OCI-LY3 (cell line): ENCODE results near the gene REL.

Source experiments
- H2AFZ ChIP-seq: fragments of 200-600, 300-600 bp; shearing (Covaris generic); 2 replicates; pipeline ENCODE4 v1.6.0; 2014; ENCODE audit warnings: antibody characterized with exemption, low read depth, low read length
- H3K27ac ChIP-seq: fragments of 200-600, 300-600 bp; sonication (generic); 2 replicates; pipeline ENCODE4 v1.5.1; 2014; ENCODE audit warnings: mild to moderate bottlenecking, low read length, moderate library complexity, mixed read lengths
- H3K27me3 ChIP-seq: fragments of 200-600, 300-600 bp; sonication (generic); 2 replicates; pipeline ENCODE4 v1.6.1; 2014; ENCODE audit warnings: low read depth, low read length, mixed read lengths
- H3K36me3 ChIP-seq: fragments of 200-600, 300-600 bp; sonication (generic); replicated peaks from 2 replicates; pipeline ENCODE3; 2014; ENCODE audit warnings: low read depth, low read length, mixed read lengths
- H3K4me1 ChIP-seq: fragments of 300-600, 200-600 bp; sonication (generic); 2 replicates; pipeline ENCODE4 v1.6.1; 2014; ENCODE audit warnings: low read length, mixed read lengths
- H3K4me2 ChIP-seq: fragments of 200-600, 300-600 bp; sonication (generic); 2 replicates; pipeline ENCODE4 v1.6.1; 2014; ENCODE audit warnings: low read length, mixed read lengths
- H3K4me3 ChIP-seq: fragments of 300-600, 200-600 bp; sonication (generic); 2 replicates; pipeline ENCODE4 v1.5.1; 2014; ENCODE audit warnings: antibody characterized with exemption, mild to moderate bottlenecking, low read length, moderate library complexity
- H3K79me2 ChIP-seq: fragments of 300-600, 200-600 bp; shearing (Covaris generic); 2 replicates; pipeline ENCODE4 v1.6.1; 2014; ENCODE audit warnings: mild to moderate bottlenecking, low read length, mixed read lengths
- H3K9ac ChIP-seq: fragments of 300-600, 200-600 bp; shearing (Covaris generic); 2 replicates; pipeline ENCODE4 v1.6.0; 2014; ENCODE audit warnings: mild to moderate bottlenecking, low read length, moderate library complexity
- H3K9me3 ChIP-seq: fragments of 200-600, 300-600 bp; shearing (Covaris generic); 2 replicates; pipeline ENCODE4 v1.6.1; 2014; ENCODE audit warnings: low read length, mixed read lengths; ENCODE audit not compliant: insufficient read depth
- H4K20me1 ChIP-seq: fragments of 200-600, 300-600 bp; sonication (generic); 2 replicates; pipeline ENCODE4 v1.6.1; 2016; ENCODE audit warnings: low read length, mixed read lengths; ENCODE audit not compliant: insufficient read depth
- CTCF ChIP-seq: fragments of 200-600, 300-600 bp; sonication (generic); IDR thresholded peaks from 2 replicates; pipeline ENCODE4 v1.5.1; 2014; ENCODE audit warnings: antibody characterized with exemption, low read length, low read depth
- EZH2phosphoT487 ChIP-seq: fragments of 200-600 bp; shearing (Covaris generic); IDR thresholded peaks from 2 replicates; pipeline ENCODE4 v1.6.1; 2018; ENCODE audit warnings: antibody characterized with exemption, mixed run types, low read depth

REL gene

GRCh38 chr2:60836491-60836890 is 44.9 kb upstream of the REL start:
- Histone ChIP-seq H3K4me2 (peak overlapping the region; percentile 29; the same call in 1 of the 2 replicates), H3K27me3 (no peaks in the 10 kb centered on the region), H3K4me1 (peaks cover 81% of the 10 kb centered on the region), H3K4me3 (no peak overlapping the region), H3K9me3 (peaks cover 3% of the 10 kb centered on the region; the same call in 1 of the 2 replicates), H2AFZ (no peak overlapping the region), H3K9ac (no peak overlapping the region), H4K20me1 (no peaks in the 10 kb centered on the region), H3K79me2 (no peaks in the 10 kb centered on the region), H3K36me3 (no peaks in the 10 kb centered on the region), H3K27ac (peak overlapping the region; percentile 5; the same call in 1 of the 2 replicates)
- TF ChIP-seq CTCF (no peak), EZH2phosphoT487 (no peak)

GRCh38 chr2:60837123-60837522 is 44.3 kb upstream of the REL start:
- H3K4me2 ChIP-seq = peak overlapping the region; percentile 29
- H3K36me3 ChIP-seq = no peaks in the 10 kb centered on the region
- no peak overlapping the region for H3K4me3 ChIP-seq
- H3K9me3 ChIP-seq = peaks cover 3% of the 10 kb centered on the region; the same call in 1 of the 2 replicates
- H4K20me1 ChIP-seq = no peaks in the 10 kb centered on the region
- no peak overlapping the region for H3K9ac ChIP-seq
- peak overlapping the region; percentile 5; the same call in 1 of the 2 replicates for H3K27ac ChIP-seq
- no peaks in the 10 kb centered on the region for H3K79me2 ChIP-seq
- TF ChIP-seq CTCF (no peak), EZH2phosphoT487 (no peak)
- no peaks in the 10 kb centered on the region for H3K27me3 ChIP-seq
- no peak overlapping the region for H2AFZ ChIP-seq
- peaks cover 86% of the 10 kb centered on the region for H3K4me1 ChIP-seq

GRCh38 chr2:60838481-60838880 is 42.9 kb upstream of the REL start:
- Histone ChIP-seq H3K36me3 (no peaks in the 10 kb centered on the region), H3K9me3 (peaks cover 3% of the 10 kb centered on the region; the same call in 1 of the 2 replicates), H3K4me2 (no peak overlapping the region), H3K4me1 (peaks cover 87% of the 10 kb centered on the region), H3K4me3 (no peak overlapping the region), H3K79me2 (no peaks in the 10 kb centered on the region), H4K20me1 (no peaks in the 10 kb centered on the region), H3K27me3 (no peaks in the 10 kb centered on the region), H2AFZ (no peak overlapping the region), H3K27ac (peak overlapping the region; percentile 87; the same call in 1 of the 2 replicates), H3K9ac (no peak overlapping the region)
- TF ChIP-seq EZH2phosphoT487 = no peak
- TF ChIP-seq CTCF = no peak

- Histone ChIP-seq H3K4me3 (peak overlapping the region; percentile 21; the same call in 1 of the 2 replicates), H3K27ac (peak overlapping the region; percentile 87), H3K27me3 (no peaks in the 10 kb centered on the region), H3K9me3 (peaks cover 3% of the 10 kb centered on the region; the same call in 1 of the 2 replicates), H4K20me1 (no peaks in the 10 kb centered on the region), H2AFZ (peak overlapping the region; percentile 39; the same call in 1 of the 2 replicates), H3K4me1 (peaks cover 87% of the 10 kb centered on the region), H3K79me2 (no peaks in the 10 kb centered on the region), H3K4me2 (peak overlapping the region; percentile 61), H3K9ac (peak overlapping the region; percentile 51; the same call in 1 of the 2 replicates), H3K36me3 (no peaks in the 10 kb centered on the region)
- TF ChIP-seq EZH2phosphoT487 (no peak), CTCF (peak; percentile 49)
Measured at GRCh38 chr2:60839126-60839813, 42.1 kb upstream of the REL start.
